GM21717 (cell line): ENCODE results near the gene ETFRF1.

Source experiments
- ATAC-seq: cut with Tn5 transposase; IDR thresholded peaks from one replicate; pipeline ENCODE4 v1.9.1; 2021; ENCODE audit warnings: mild to moderate bottlenecking, moderate library complexity; ENCODE audit not compliant: unreplicated experiment

ETFRF1 gene, protein sequence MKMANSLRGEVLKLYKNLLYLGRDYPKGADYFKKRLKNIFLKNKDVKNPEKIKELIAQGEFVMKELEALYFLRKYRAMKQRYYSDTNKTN

DNA sequence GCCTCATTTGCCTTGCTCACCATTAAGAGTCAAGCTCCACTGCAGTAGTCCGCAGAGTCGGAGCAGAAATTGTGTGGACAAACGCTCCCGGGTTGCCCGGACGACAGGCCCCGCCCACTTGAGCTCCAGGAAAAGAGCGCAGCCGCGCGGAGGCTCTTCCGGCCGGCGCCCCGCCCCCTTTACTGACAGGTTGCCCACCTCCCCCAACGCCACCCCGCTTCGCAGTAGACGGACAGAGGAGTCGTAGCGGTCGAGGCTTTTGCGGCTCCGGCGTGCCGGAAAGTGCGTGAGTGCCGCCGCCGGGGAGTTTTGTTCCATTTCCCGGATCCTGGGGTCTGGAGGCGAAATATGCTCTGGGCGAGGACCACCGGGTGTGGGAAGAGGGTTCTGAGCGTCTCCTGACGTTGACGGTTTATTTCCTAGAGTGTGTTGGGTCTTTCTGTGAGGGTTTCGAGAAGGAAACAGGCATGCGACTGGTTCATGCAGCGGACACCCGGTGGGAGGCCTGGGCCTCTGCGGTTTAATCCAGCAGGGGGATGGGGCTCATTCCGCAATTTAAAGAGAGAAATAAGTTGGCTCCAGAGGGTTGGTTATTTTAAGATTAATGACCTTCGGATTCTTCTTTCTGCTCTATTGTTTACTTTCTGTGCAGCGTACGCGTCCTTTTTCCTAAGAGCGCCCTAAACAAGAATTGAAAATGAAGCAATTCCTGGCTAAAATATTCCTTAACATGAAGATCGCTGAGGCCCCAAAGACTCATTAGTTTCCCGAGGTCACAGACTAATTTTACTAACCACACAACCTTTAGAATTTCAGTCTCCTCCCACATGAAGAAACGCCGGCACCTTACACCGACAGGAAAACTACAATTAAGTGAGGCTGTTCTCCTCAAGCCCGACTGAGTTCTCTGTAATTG, at the start of gene ETFRF1, which contains the start of gene DNAI7:
ETFRF1 (plus strand) TSS at position 182 of the 916 bp plus-strand sequence. CDS start 8,720 bp downstream, outside the sequence.
DNAI7 (minus strand) TSS at position 105 of the 916 bp plus-strand sequence; CDS start at position 23, 82 bp downstream.
- ATAC-seq = peak; percentile 93

DNA sequence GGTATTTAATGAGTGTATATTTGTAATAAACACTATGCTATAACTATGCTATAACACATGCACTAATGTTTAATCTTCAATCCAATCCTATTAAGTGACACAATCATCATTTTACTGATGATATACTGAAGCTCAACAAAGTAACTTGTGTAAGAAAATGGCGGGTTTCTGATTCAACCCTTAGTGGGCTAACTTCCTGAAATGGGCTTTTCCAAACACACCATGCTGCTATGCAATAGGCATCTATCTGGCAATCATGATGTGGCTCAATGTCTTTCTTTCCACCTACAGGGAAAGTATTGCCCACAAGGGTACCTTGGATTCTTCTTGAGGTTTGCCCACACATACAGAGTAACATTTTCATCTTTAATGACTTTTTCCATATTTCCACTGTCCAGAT, 48.4 kb upstream of the ETFRF1 start:
- no peak for ATAC-seq

DNA sequence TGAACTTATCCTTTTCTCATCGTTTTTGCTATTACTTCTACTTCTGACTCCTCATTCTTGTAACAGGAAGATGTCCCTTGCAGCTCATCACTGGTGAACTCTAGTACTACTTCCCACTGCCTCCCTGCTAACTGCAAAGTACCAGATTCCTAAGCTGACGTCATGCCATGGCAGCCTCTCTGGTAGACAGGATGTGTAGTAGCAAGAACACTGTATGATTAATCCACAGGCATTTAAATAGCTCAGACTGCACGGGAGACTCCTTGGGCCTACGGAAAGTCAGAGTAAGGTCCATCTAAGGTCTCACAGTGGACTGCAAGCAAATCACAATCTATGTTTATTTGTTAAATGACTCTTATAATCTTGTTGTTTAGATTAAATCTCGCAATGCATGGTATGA, 43.6 kb upstream of the ETFRF1 start:
- no peak for ATAC-seq

DNA sequence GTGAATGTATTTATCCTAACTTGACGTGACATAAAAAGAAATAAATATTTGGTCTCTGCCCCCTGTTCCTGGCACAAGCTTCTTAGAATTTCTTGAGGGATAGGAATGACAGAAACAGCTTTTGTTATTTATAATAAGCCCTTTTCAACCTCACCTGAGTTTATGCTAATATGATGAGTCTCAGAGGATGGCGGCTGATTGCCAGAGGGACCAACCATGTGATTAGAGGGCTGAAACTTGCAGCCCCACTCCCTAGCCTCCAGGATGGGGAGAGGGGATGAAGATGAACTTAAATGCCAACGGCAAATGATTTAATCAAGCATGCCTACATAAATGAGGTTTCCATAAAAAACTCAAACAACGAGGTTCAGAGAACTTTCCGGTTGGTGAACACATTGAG, 43.0 kb upstream of the ETFRF1 start:
- ATAC-seq = no peak

DNA sequence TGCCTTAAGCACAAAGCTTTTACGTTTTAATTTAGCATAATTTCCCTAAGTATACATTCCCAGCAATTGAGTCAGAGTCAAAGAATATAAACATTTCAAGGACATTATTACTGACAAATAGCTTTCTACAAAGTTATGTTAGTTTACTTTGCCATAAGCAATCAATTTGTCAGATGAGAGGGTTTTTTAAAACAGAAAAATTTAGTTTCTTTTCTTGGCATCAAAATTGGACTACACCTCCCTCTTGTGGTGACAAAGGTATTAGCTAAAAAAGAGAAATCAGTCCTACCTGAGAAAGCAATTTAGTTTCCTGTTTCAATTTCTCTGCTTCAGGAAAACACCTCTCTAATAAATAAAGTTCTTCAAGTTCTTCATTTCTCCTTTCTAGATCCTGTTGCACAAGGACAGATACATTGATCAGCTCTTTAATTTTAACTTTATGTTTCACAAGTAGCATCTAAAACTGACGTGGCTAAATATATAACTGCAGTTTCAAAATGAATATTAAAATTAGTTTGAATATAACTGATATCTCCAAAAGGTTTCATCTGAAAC, 39.9 kb upstream of the ETFRF1 start:
- peak; percentile 60 for ATAC-seq

DNA sequence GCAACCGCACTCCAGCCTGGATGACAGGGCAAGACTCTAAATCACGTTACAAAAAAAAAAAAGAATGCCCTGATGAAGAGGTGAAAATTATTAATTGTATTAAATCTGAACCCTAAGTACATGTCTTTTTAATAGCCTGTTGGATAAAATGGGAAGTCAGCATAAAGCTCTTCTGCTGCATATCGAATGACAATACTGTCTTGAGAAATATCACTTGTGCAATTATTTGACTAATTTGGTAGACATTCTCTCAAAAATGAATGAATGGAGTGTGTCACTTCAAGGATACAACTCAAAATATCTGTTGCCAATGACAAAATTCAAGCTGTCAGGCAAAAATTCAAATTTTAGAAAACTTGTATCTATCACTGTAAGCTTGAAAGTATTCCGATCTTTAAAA, 39.0 kb upstream of the ETFRF1 start:
- no peak for ATAC-seq

DNA sequence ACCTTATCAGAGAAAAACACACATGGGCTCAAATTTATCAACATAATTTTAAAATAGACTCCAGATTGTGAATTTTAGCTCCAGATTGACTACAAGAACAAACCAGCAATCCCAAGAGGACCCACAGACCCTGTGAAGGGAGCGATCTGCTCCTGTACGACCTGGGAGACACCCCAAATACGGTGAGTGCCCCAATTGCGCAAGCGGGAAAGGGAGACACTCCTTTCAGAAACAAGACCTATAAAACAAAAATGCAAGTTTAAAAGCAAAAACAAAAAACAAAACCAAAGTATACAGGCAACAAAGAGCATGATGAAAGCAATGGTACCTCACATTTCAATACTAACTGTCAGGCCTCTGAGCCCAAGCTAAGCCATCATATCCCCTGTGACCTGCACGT, 32.2 kb upstream of the ETFRF1 start:
- ATAC-seq = no peak

DNA sequence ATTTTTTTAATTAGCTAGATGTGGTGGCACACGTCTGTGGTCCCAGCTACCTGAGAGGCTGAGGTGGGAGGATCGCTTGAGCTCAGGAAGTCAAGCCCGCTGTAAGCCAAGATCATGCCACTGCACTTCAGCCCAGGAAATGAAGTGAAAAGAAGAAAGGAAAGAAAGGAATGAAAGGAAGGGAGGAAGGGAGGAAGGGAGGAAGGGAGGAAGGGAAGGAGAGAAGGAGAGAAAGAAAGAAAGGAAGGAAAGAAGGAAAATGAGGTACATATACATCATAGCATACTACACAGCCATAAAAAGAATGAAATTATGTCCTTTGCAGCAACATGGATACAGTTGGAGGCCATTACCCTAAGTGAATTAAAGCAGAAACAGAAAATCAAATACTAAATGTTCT, 12.3 kb upstream of the ETFRF1 start:
- no peak for ATAC-seq

DNA sequence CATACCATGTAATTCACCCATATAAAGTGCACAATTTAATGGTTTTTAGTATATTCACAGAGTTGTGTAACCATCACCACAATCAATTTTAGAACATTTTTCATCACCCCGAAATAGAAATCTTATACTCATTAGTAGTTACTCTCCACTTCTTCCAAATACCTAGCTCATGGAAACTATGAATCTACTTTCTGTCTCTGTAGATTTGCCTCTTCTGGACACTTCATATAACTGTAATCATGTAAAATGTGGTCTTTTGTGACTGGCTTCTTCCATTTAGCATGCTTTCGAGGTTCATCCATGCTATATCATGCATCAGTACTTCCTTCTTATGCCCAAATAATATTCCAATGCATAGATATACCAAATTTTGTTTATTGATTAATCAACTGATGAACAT, 10.9 kb upstream of the ETFRF1 start:
- ATAC-seq = no peak

DNA sequence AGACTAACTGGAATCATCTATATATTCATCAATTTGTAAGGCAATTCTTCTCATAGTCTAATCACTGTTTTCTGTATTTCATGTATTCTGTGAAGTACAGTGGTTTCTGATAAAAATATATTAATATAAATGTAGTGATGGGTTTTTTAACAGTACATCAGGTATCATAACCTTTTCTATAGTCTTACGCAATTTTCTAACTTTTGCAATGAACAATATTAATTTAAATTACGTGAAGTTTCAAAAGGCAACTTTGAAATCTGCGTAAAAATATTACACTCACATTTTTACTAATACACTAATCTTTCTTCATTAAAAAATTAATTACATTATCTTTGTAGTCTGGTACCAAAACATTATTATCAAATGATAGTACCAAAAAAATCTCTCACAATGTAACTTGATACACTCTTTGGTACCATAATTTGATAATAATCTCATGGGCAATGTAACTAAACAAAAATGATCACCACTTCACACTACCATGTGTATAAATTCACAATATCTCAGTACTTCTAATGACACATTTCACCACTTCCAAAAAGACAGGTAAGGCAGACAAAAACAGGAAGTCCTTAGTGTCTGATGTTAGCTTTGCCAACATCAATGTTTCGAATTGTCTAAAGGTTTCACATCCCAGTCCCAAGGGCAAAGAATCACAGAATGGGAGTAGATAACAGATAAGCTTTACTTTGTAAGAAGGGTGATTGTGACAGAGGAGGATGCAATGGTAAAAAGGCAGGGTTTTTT, 8.8 kb upstream of the ETFRF1 start:
- ATAC-seq = peak; percentile 56

DNA sequence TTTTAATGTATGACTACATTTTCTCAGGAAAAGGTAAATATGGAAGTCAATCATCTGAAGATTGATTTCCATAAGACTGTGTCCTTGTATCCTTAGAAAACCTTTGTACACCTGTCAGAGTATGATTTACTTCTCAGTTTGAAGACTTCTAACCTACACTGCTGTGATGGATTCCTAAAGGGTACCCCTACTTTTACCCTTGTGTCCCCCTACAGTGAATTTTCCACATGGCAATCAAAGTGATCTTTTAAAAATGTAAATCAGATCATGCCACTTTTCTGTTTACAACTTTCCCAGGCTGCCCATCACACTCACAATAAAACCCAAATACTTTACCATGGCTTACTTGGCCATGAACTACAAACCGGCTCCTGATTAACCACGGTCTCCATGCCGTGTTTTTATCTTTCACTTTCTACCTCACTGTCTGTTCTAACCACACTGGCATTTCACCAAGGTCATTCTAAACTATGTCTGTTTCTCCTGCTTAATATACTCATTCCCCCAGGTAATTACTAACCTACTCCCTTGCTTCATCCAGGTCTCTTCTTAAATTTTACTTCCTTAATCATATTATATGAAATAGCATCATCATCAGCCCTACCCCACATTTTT, 8.1 kb upstream of the ETFRF1 start:
- ATAC-seq = peak; percentile 88

DNA sequence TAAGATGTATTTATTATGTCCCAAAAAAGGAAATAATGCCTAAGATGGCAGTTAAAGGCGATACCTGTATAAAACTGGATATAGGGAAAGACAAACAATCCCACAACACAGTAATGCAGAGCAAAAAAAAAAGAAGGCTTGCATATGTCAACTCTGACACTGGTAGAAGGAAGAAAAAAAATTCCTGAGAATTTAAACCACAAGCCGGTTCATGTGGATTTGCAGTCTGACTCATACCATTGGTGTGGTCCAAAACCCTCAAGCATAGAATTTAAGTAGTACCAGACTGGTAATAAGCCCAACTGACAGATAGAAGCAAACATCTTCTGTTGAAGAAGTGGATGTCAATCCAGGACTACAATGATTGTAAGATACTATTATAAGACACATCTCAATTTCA, 7.3 kb upstream of the ETFRF1 start:
- no peak for ATAC-seq

DNA sequence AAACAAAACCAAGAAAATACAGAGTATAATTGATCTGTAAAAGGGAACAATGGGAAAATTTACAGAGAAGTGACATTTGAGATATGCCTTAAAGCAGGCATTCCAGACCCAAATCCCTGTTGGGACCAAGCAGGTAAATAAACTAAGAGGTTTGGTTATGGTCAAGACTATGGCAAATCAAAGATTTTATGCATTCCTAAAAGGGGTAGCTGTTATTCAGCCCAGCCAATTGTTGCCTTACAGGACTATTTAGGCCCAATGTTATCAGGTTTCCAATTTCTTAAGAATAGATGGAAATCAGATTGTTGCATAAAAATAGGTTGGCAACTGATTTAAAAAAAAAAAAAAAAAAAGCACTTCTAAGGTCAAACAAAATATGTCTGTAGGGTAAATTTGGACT, 5.4 kb upstream of the ETFRF1 start:
- no peak for ATAC-seq

DNA sequence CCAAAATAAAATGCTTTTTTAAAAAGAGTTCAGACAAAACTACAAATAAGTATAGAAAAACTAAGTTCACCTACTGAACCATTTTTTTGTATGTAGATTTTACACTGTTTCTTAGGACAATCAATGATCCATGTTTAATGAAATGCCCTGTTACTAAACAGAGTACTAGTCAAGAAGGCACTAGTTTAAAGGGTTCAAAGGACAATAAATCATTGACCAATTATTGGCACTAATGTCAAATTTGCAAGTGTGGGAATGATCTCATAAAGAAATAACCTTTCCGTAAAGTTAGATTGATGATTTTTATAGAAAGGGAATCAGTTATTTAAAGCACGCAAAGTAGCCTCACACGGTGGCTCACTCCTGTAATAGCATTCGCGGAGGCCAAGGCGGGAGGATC, 4.2 kb upstream of the ETFRF1 start:
- no peak for ATAC-seq

DNA sequence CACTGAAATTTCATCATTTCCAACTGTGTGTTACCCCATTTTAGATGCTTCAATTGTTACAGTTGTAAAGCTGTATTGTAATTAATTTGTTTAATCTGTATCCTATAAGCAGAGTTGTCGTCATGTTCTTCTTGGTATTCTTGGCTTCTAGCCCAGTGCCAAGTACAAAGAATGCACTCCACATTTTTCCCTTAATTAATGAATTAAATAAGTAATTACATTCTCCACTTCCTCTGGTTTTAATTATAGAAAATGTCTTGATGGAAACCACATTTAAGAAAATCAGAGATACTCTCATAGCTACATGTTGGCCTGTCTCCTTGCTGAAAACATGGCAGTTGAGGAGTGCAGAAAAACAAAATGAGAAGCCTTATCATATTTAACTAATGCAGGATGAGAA, 823 bp upstream of the ETFRF1 start:
- ATAC-seq = no peak

DNA sequence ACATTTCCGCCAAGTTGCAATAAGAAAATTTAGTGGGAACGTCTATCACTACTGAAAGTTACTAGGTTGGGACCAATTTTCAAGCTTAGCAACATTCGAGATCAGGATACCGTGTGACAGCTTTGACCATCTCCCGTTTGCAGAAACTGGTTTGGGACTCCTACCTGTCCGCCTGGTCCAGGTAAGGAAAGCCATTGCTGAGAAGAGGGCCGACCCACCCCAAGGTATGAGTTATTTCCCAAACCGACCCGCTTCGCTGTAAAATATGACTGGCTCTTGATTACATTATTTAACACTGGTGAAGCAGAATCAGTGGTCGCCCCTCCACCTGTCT, 348 bp upstream of the ETFRF1 start:
- ATAC-seq = no peak

DNA sequence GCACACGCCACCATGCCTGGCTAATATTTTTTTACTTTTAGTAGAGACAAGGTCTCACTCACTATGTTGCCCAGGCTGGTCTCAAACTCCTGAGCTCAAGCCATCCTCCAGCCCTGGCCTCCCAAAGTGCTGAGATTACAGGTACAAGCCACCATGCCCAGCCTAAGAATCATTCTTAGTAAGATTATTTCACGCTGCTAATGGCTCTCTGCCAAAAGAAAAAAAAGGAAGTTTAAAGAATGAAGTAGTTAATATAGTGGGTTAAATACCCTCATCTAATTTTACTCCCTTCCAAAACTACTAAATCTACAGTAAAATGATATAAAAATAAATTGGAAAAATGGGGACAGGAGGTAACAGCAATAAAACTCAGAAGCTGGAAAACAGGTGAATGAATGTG, 2.6 kb downstream of the ETFRF1 start:
- ATAC-seq = no peak

DNA sequence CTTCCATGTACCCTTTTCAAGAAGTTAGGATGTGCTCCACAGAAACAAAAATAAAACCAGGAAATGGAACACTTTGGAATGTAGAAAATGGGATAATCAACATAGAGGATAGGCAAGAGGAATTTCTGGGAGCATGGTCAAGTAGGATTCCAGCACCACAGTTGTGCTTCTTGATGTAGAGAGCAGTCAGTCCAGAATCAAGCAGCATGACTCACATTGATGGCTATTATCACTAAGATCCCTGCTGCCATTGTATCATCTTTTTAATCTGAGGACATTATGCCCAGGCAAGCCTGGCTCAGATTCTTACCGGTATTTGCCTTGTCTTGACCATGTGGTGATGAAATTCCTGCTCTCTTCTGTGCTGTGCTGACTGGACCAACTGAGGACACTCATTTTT, 5.7 kb downstream of the ETFRF1 start:
- ATAC-seq = no peak

DNA sequence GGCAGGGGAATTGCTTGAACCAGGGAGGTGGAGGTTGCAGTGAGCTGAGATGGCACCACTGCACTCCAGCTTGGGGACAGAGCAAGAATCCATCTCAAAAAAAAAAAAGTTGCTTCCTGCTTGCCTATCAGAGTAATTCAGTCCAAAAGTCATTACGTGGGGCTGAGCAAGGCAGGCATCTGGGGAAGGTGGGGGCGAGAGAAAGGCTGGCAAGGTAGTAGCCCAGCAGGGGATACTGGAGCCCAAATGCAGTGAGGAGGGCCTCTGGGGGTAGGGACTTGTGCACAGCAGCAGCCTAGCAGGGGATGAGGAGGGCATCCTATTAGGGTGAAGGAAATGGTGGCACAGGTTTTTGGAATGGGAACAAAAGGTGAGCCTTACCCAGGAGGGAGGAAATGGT, 7.1 kb downstream of the ETFRF1 start:
- no peak for ATAC-seq

DNA sequence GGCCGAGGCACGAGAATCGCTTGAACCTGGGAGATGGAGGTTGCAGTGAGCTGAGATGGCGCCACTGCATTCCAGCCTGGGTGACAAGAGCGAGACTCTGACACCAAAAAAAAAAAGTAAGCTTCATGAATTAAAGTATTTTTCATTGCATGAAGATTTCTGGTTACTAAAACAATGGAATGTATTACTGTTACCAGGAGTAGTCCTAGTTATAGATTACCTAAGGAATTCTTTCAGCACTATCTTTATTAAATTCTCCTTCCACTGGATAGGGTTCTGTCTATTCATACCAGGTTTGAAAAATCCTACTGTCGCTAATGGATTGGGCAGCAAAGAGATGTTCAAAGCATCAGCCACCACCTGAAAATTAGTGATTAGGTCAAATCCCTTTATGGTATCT, 12.4 kb downstream of the ETFRF1 start:
- ATAC-seq = no peak

DNA sequence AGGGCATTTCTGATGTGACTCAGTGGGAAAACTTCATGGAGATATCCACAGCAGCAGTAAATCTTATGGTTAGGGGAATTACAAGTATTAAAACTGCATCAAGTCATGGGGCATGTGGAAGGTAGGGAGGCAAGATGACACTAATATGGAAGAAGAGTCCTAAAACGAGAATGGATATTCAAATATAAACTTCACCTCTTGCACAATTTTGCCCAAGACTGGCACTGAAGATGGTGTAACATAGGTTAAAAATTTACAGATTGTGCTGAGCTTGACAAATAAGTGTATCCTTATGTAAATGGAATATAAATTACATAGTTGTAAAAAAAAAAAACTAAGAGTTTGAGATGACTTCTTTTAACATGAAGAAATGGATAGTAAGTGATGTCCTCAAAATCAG, 12.8 kb downstream of the ETFRF1 start:
- no peak for ATAC-seq
